Neural cell (in vitro differentiated cells): ENCODE measurements around the gene PRDM15. TPM values are rescaled to one million over a fixed set of nuclear protein-coding genes. Genes with fewer than 3 reads are reported as not detected.

Experiments
- H2AFZ ChIP-seq: fragments of 200-600, 300-800 bp; sonication (generic), shearing (Covaris generic); 2 replicates; pipeline ENCODE4 v1.6.0; 2014; ENCODE audit warnings: low read depth, mild to moderate bottlenecking, antibody characterized with exemption, low read length, moderate library complexity
- H3F3A ChIP-seq: fragments of 200-600 bp; shearing (Covaris generic); 2 replicates; pipeline ENCODE4 v1.6.1; 2016; ENCODE audit warnings: mild to moderate bottlenecking, moderate library complexity, mixed read lengths, antibody characterized with exemption, low read length; ENCODE audit not compliant: insufficient read depth, poor library complexity, severe bottlenecking
- H3K27ac ChIP-seq: fragments of 200-600, 300-800 bp; sonication (generic), shearing (Covaris generic); 2 replicates; pipeline ENCODE4 v1.5.1; 2014; ENCODE audit warnings: mild to moderate bottlenecking, low read length, moderate library complexity
- H3K27me3 ChIP-seq: fragments of 300-800, 200-600 bp; sonication (generic), shearing (Covaris generic); 2 replicates; pipeline ENCODE4 v1.6.0; 2014; ENCODE audit warnings: mild to moderate bottlenecking, low read depth, low read length, moderate library complexity; ENCODE audit not compliant: insufficient read depth
- H3K36me3 ChIP-seq: fragments of 300-800, 200-600 bp; sonication (generic), shearing (Covaris generic); 2 replicates; pipeline ENCODE4 v1.5.1; 2014; ENCODE audit warnings: mild to moderate bottlenecking, antibody characterized with exemption, low read length, moderate library complexity; ENCODE audit not compliant: insufficient read depth
- H3K4me2 ChIP-seq: fragments of 300-800, 200-600 bp; sonication (generic), shearing (Covaris generic); 2 replicates; pipeline ENCODE4 v1.6.0; 2014; ENCODE audit warnings: mild to moderate bottlenecking, low read length
- H3K4me3 ChIP-seq: fragments of 300-800, 200-600 bp; sonication (generic), shearing (Covaris generic); 2 replicates; pipeline ENCODE4 v1.5.1; 2014; ENCODE audit warnings: mild to moderate bottlenecking, low read length, moderate library complexity
- H3K79me2 ChIP-seq: fragments of 200-600 bp; shearing (Covaris generic); replicated peaks from 2 replicates; pipeline ENCODE4 v1.6.0; 2014; ENCODE audit warnings: mild to moderate bottlenecking, low read length, moderate library complexity; ENCODE audit not compliant: insufficient read depth
- H3K9ac ChIP-seq: fragments of 300-800, 200-600 bp; sonication (generic), shearing (Covaris generic); 2 replicates; pipeline ENCODE4 v1.6.1; 2016; ENCODE audit warnings: mild to moderate bottlenecking, low read length, mixed read lengths
- H3K9me2 ChIP-seq: fragments of 200-600 bp; shearing (Covaris generic); 2 replicates; pipeline ENCODE4 v1.6.1; 2016; ENCODE audit warnings: mild to moderate bottlenecking, low read length, mixed read lengths; ENCODE audit not compliant: insufficient read depth
- H3K9me3 ChIP-seq: fragments of 200-600, 300-800 bp; sonication (generic), shearing (Covaris generic); 2 replicates; pipeline ENCODE4 v1.6.1; 2016; ENCODE audit warnings: mild to moderate bottlenecking, mixed run types, low read length, moderate library complexity, mixed read lengths
- H4K20me1 ChIP-seq: fragments of 200-600 bp; shearing (Covaris generic); 2 replicates; pipeline ENCODE4 v1.6.1; 2016; ENCODE audit warnings: mild to moderate bottlenecking, mixed run types; ENCODE audit not compliant: insufficient read depth
- EP300 ChIP-seq: fragments of 450-650 bp; conservative IDR thresholded peaks from 2 replicates; pipeline ENCODE4 v1.6.1; 2014; ENCODE audit warnings: antibody characterized with exemption, mild to moderate bottlenecking, moderate library complexity; ENCODE audit not compliant: poor library complexity, severe bottlenecking
- EZH2 ChIP-seq: fragments of 200-600, 300-800 bp; shearing (Covaris generic), sonication (generic); IDR thresholded peaks from 2 replicates; pipeline ENCODE4 v1.6.1; 2014; ENCODE audit warnings: antibody characterized with exemption, low read length, borderline replicate concordance, mild to moderate bottlenecking; ENCODE audit not compliant: insufficient read depth, poor library complexity, severe bottlenecking
- MXI1 ChIP-seq: fragments of 450-650 bp; conservative IDR thresholded peaks from 2 replicates; pipeline ENCODE4 v1.6.1; 2014; ENCODE audit warnings: antibody characterized with exemption, mild to moderate bottlenecking; ENCODE audit not compliant: poor library complexity, severe bottlenecking
- POLR2AphosphoS5 ChIP-seq: IDR thresholded peaks from 2 replicates; pipeline ENCODE4 v1.6.1; 2012
- RAD21 ChIP-seq: fragments of 450-650 bp; conservative IDR thresholded peaks from 2 replicates; pipeline ENCODE4 v1.6.1; 2014; ENCODE audit warnings: antibody characterized with exemption, mild to moderate bottlenecking, moderate library complexity
- SMC3 ChIP-seq: fragments of 450-650 bp; conservative IDR thresholded peaks from 2 replicates; pipeline ENCODE4 v1.6.1; 2014; ENCODE audit warnings: antibody characterized with exemption, mild to moderate bottlenecking, moderate library complexity; ENCODE audit not compliant: poor library complexity
- TAF1 ChIP-seq: IDR thresholded peaks from 2 replicates; pipeline ENCODE4 v1.6.1; 2012; ENCODE audit warnings: low read depth
- polyA plus RNA-seq: library from polyadenylated mRNA; depleted of rRNA; stranded (reverse); fragments of >200 nt; gene quantifications from 2 replicates; pipeline ENCODE4 v1.2.3, GENCODE V29; 2014
- TF ChIP-seq, protein P1 (sequence below): fragments of 450-650 bp; IDR thresholded peaks from 2 replicates; pipeline ENCODE4 v1.5.1; 2014; ENCODE audit warnings: antibody characterized with exemption, mild to moderate bottlenecking, moderate library complexity; ENCODE audit not compliant: poor library complexity, severe bottlenecking
- TF ChIP-seq, protein P2 (sequence below): IDR thresholded peaks from 2 replicates; pipeline ENCODE4 v1.6.1; 2012; ENCODE audit warnings: borderline replicate concordance

PRDM15 gene
- polyA plus RNA-seq, 1 donor from 2014 or later, result 4.1 TPM

DNA sequence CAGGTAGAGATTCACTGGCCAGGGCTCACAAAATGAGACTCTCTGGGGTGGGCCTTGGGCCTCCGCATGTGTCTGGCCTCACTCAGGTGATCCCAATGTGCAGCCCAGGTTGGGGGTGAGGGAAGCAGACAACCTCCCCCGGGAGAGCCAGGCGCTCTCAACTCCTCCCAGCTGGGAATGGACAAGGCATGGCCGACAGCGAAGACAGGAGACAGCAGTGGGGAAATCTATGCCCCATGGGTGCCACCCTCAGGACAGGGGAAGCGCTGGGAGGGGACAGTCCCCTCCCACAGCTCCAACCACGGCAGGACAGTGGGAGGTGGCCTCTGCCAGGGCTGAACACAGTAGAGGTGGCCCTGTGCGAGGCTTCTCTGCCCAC is 47.7 kb downstream of the PRDM15 start:
- Histone ChIP-seq H3K27me3 (no peaks in the 10 kb centered on the region), H3K9ac (no peak overlapping the region), H3K4me2 (no peak overlapping the region), H3F3A (no peaks in the 10 kb centered on the region), H3K36me3 (no peaks in the 10 kb centered on the region), H2AFZ (no peak overlapping the region), H4K20me1 (no peaks in the 10 kb centered on the region), H3K79me2 (no peaks in the 10 kb centered on the region), H3K27ac (no peak overlapping the region), H3K9me2 (no peaks in the 10 kb centered on the region), H3K4me3 (no peak overlapping the region), H3K9me3 (no peaks in the 10 kb centered on the region)
- TF ChIP-seq TAF1 (no peak), POLR2AphosphoS5 (no peak), RAD21 (no peak)

DNA sequence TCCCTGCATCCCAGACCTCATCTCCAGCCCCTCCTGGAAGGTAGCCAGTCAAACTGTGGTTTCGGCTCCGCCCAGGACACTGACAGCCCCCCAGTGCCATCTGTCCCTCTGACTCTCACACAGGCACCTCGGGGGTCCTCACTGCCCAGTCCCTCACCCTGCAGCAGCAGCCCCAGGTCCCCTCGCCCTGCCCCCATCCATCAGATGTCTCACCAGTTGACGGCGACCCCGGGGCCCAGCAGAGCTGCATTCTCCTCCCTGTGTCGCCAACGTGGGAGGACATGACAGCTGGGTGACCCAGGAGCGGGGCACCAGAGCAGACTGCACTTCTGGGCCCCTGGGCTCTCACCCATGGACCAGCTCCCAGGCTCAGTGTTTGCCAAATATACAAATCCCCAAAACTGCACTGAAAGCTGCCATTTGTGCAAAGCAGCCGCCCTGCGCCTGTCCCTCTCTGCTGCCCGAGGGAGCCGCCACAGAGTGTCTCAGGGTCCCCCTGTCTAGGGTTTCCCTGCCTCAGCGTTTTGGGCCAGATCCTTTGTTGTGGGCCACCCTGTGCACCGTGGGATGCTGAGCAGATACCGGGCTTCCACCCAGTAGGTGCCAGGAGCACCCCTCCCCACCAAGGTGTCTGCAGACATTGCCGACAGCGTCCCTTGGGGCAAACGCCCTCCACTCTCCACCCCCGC is 48.2 kb downstream of the PRDM15 start:
- TF ChIP-seq POLR2AphosphoS5, result no peak
- TF ChIP-seq EP300, result no peak
- no peak for TF ChIP-seq EZH2
- no peak for TF ChIP-seq RAD21
- no peak for TF ChIP-seq MXI1
- TF ChIP-seq TAF1, result no peak
- TF ChIP-seq SMC3, result no peak
- TF ChIP-seq, protein P1, sequence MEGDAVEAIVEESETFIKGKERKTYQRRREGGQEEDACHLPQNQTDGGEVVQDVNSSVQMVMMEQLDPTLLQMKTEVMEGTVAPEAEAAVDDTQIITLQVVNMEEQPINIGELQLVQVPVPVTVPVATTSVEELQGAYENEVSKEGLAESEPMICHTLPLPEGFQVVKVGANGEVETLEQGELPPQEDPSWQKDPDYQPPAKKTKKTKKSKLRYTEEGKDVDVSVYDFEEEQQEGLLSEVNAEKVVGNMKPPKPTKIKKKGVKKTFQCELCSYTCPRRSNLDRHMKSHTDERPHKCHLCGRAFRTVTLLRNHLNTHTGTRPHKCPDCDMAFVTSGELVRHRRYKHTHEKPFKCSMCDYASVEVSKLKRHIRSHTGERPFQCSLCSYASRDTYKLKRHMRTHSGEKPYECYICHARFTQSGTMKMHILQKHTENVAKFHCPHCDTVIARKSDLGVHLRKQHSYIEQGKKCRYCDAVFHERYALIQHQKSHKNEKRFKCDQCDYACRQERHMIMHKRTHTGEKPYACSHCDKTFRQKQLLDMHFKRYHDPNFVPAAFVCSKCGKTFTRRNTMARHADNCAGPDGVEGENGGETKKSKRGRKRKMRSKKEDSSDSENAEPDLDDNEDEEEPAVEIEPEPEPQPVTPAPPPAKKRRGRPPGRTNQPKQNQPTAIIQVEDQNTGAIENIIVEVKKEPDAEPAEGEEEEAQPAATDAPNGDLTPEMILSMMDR, result no peak
- TF ChIP-seq, protein P2, sequence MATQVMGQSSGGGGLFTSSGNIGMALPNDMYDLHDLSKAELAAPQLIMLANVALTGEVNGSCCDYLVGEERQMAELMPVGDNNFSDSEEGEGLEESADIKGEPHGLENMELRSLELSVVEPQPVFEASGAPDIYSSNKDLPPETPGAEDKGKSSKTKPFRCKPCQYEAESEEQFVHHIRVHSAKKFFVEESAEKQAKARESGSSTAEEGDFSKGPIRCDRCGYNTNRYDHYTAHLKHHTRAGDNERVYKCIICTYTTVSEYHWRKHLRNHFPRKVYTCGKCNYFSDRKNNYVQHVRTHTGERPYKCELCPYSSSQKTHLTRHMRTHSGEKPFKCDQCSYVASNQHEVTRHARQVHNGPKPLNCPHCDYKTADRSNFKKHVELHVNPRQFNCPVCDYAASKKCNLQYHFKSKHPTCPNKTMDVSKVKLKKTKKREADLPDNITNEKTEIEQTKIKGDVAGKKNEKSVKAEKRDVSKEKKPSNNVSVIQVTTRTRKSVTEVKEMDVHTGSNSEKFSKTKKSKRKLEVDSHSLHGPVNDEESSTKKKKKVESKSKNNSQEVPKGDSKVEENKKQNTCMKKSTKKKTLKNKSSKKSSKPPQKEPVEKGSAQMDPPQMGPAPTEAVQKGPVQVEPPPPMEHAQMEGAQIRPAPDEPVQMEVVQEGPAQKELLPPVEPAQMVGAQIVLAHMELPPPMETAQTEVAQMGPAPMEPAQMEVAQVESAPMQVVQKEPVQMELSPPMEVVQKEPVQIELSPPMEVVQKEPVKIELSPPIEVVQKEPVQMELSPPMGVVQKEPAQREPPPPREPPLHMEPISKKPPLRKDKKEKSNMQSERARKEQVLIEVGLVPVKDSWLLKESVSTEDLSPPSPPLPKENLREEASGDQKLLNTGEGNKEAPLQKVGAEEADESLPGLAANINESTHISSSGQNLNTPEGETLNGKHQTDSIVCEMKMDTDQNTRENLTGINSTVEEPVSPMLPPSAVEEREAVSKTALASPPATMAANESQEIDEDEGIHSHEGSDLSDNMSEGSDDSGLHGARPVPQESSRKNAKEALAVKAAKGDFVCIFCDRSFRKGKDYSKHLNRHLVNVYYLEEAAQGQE, result no peak
- H3K36me3 ChIP-seq, result no peaks in the 10 kb centered on the region

More for the DNA sequence above, 48.2 kb downstream of the PRDM15 start:
- no peak overlapping the region for H3K4me3 ChIP-seq
- H4K20me1 ChIP-seq, result no peaks in the 10 kb centered on the region
- no peak overlapping the region for H3K27ac ChIP-seq
- H2AFZ ChIP-seq, result no peak overlapping the region
- H3F3A ChIP-seq, result no peaks in the 10 kb centered on the region
- H3K27me3 ChIP-seq, result no peaks in the 10 kb centered on the region
- no peak overlapping the region for H3K4me2 ChIP-seq
- H3K9me3 ChIP-seq, result no peaks in the 10 kb centered on the region
- no peaks in the 10 kb centered on the region for H3K79me2 ChIP-seq
- no peaks in the 10 kb centered on the region for H3K9me2 ChIP-seq
- no peak overlapping the region for H3K9ac ChIP-seq
